K562 (cell line): ENCODE data around the gene DOCK1. TPM values are rescaled to one million over a fixed set of nuclear protein-coding genes. Genes with fewer than 3 reads are reported as not detected.

Experiments
- E2F5 ChIP-seq: sonication (generic); formaldehyde crosslinking; IDR thresholded peaks from 2 replicates; pipeline ENCODE4 v1.8.0; 2022; ENCODE audit warnings: mild to moderate bottlenecking, missing genetic modification reagents
- IRF1 ChIP-seq: sonication (generic); formaldehyde crosslinking; IDR thresholded peaks from 2 replicates; pipeline ENCODE4 v1.8.0; 2022; ENCODE audit warnings: missing genetic modification reagents, mild to moderate bottlenecking, borderline replicate concordance
- SIRT6 ChIP-seq: IDR thresholded peaks from one replicate; pipeline ENCODE4 v1.6.1; 2012; ENCODE audit warnings: low read depth, mild to moderate bottlenecking, control low read depth, inconsistent platforms, low read length, moderate library complexity
- ZBTB5 ChIP-seq: fragments of 450-650 bp; IDR thresholded peaks from 2 replicates; pipeline ENCODE4 v1.6.1; 2017; ENCODE audit warnings: antibody characterized with exemption
- ZNF407 ChIP-seq: fragments of 450-650 bp; IDR thresholded peaks from 2 replicates; pipeline ENCODE4 v1.6.1; 2016; ENCODE audit warnings: low read depth
- polyA plus RNA-seq, 8 experiments: library from polyadenylated mRNA; depleted of rRNA in 4 of 8; stranded (reverse) in 5 of 8; unstranded in 3 of 8; fragments of >200 nt; fragmentation: Nextera tagmentation in 2 of 8; fragmentation: Illumina TruSeq in 1 of 8; extraction: Ambion mirVana in 2 of 8; extraction: Trizol in 1 of 8; gene quantifications; 2 replicates each; pipeline versions ENCODE4 v1.2.1 to v1.2.3, GENCODE V29; 2011 to 2014; ENCODE audit warnings: inconsistent platforms in 1 of 8, missing spikeins in 1 of 8
- total RNA-seq, 7 experiments: library from RNA; depleted of rRNA in 6 of 7; stranded (reverse); fragments of >200 nt in 6 of 7; fragmentation: Illumina TruSeq in 2 of 7; extraction: Trizol in 2 of 7; gene quantifications; 2 replicates each; pipeline versions ENCODE4 v1.2.1 to v1.2.3, GENCODE V29; 2011 to 2021; ENCODE audit warnings: low replicate concordance in 1 of 7

DOCK1 gene
- total and polyA plus RNA-seq, 9 of the 15 experiments (the other 6 are each of a cell fraction or from before 2014, with no cell fraction given) = 0.31 TPM; not detected in 8

- TF ChIP-seq ZNF407 (no peak), IRF1 (CRISPR knock-in tag) (no peak), E2F5 (CRISPR knock-in tag) (no peak), SIRT6 (no peak), ZBTB5 (no peak)
- TF ChIP-seq, all 486 proteins: peak for 0
Observed at GRCh38 chr10:127423218-127423915, 518.1 kb downstream of the DOCK1 start (continued).
